ENCODE data around the gene TRABD2B.

- TF ChIP-seq CTCF (IDR thresholded peaks at IDR 0.05), result no peak
- TF ChIP-seq POLR2A (IDR thresholded peaks at IDR 0.05), result no peak
- no peak for TF ChIP-seq EP300 (IDR thresholded peaks at IDR 0.05)
- TF ChIP-seq POLR2AphosphoS5 (IDR thresholded peaks at IDR 0.05), result no peak
These were observed 159.2 kb downstream of the TRABD2B start for GRCh38 chr1:47837866-47838561.

Measured in upper lobe of left lung (tissue), 4 donors.